Measurements from ENCODE around the gene EFNB2. TPM values are rescaled to one million over a fixed set of nuclear protein-coding genes. Genes with fewer than 3 reads are reported as not detected.

EFNB2 gene
- total and polyA plus RNA-seq, 9 donors, result 3.7 to 33.2 (median 13.5) TPM

DNA sequence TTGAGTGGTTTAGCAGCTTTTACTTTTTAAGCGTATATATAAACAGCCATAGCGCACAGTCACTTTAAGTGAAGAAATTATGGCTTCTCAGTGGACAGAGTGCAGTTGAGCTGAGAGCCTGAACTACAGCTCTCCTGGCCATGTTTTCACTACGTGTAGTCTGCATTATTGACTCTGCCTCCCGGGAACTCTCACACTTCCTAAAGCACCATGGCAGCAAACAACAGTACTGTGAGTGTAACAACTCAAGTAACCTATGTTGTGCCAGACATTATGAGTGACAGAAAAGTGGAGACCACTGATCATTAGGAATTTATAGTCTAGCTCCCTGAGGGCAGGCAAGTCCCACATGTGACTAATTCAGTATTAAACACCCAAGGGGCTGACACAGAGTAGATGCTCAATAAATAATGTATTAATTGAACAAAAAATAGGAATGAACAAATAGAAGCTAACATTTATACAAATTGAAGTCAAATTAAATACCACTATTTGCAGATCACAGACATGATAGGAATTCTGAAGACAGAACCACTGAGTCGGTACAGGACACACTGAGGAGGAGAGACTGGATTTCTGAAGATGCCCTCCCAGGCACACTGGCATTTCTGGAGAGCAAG, 19.7 kb downstream of the EFNB2 start:
- Histone ChIP-seq H3K4me3 (no peak overlapping the region), H3K27ac (no peak overlapping the region), H3K27me3 (no peaks in the 10 kb centered on the region), H3K9me3 (no peaks in the 10 kb centered on the region), H3K4me1 (ENCODE audit: insufficient read depth) (no peaks in the 10 kb centered on the region), H3K36me3 (no peaks in the 10 kb centered on the region)
- no peak for DNase-seq
- WGBS, 3 donors, result 92 to 94% (median 93%) methylated on average over 5 of the region's 5 CpGs
- TF ChIP-seq EP300 (IDR thresholded peaks at IDR 0.05), result no peak
- no peak for TF ChIP-seq POLR2A (IDR thresholded peaks at IDR 0.05)
- TF ChIP-seq, protein P1, sequence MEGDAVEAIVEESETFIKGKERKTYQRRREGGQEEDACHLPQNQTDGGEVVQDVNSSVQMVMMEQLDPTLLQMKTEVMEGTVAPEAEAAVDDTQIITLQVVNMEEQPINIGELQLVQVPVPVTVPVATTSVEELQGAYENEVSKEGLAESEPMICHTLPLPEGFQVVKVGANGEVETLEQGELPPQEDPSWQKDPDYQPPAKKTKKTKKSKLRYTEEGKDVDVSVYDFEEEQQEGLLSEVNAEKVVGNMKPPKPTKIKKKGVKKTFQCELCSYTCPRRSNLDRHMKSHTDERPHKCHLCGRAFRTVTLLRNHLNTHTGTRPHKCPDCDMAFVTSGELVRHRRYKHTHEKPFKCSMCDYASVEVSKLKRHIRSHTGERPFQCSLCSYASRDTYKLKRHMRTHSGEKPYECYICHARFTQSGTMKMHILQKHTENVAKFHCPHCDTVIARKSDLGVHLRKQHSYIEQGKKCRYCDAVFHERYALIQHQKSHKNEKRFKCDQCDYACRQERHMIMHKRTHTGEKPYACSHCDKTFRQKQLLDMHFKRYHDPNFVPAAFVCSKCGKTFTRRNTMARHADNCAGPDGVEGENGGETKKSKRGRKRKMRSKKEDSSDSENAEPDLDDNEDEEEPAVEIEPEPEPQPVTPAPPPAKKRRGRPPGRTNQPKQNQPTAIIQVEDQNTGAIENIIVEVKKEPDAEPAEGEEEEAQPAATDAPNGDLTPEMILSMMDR (IDR thresholded peaks at IDR 0.05), result no peak
- intact Hi-C loops (cut with DNase I), result no loop called here

DNA sequence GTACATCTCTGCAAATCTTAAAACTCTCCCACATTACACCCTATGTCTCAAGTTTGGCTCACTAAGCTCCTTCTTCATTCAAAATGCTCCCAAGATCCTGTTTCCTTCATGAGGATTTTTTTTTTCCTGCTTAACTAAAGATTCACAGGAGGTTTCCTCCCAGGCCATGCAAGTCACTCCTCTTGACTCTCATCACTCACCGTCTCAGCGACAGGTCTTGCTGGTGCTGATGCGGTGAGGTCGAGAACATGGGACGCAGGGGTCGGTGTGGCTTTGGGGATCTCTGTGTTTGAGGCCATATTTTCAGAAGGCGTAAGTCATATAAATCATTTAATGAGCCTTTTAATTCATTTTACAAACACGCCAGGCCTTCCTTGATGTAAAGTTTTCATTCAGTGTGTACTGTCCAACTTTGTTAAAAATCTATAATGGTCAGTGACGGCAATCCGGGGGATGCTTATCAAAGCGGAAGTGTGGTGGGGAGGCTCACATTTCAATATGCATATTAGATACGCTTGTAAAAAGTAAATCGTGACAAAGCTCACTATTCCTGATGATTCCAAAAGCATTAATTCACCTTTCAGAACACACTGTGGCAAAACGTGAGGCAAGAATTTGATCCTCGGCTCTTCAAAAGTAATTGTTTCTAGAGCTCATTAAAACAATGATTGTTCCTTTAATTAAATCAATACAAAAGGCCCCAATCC, 20.4 kb downstream of the EFNB2 start:
- 87 to 89% (median 87%) methylated on average over 15 of the region's 15 CpGs for WGBS, 3 donors
- no peaks in the 10 kb centered on the region for H3K36me3 ChIP-seq
- H3K4me1 ChIP-seq (ENCODE audit: insufficient read depth), result no peaks in the 10 kb centered on the region
- H3K27me3 ChIP-seq, result no peaks in the 10 kb centered on the region
- no peak overlapping the region for H3K27ac ChIP-seq
- no peak for DNase-seq
- TF ChIP-seq, protein P1 (IDR thresholded peaks at IDR 0.05), result no peak
- TF ChIP-seq POLR2A (IDR thresholded peaks at IDR 0.05) (no peak), EP300 (IDR thresholded peaks at IDR 0.05) (no peak)
- no peaks in the 10 kb centered on the region for H3K9me3 ChIP-seq
- no peak overlapping the region for H3K4me3 ChIP-seq
- intact Hi-C loops (cut with DNase I), result no loop called here

DNA sequence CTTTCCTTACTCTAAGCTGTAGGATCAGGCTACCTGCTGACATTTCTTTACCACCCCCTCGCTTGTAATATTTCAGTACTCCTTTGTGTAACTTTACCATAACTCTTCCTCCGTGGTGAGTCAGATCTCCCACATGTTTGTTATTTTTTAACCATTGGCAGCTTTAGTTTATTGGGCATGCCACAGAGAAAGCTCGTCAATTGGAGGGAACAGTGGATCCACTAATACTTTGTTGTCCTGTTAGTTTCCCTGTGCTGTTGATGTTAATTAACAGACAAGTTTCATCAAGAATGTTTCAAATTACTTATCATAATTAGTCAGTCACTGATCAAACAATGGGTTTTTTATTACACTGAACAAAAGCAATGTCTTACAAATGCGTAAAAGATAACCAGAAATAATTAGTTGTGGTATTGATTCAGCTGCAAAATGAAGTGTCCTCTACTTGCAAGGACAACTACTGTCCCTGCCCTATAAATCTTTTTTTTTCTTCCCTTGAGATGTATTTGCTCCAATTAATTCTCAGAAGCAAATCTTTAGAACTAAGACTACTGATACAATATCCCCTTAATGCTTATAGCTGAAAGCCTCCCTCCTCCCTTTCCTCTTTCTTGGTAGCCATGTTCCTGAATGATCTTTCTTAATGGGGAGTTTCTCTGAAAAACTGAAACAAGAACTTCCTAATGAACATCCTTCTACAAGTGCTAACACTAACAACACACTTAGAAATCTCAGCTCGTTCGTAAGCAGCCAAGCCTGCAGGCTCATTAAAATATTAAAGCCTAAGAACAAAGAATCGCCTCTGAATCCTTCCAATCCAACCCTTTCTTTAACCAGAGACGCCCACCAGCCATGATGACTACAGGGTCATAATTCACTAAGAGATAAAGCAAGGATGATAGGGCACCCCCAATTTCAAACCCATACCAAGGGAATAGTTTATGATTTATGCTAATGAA, 22.2 kb downstream of the EFNB2 start:
- Histone ChIP-seq H3K36me3 (no peaks in the 10 kb centered on the region), H3K9me3 (no peaks in the 10 kb centered on the region), H3K27ac (no peak overlapping the region), H3K4me1 (ENCODE audit: insufficient read depth) (no peaks in the 10 kb centered on the region), H3K27me3 (no peaks in the 10 kb centered on the region), H3K4me3 (no peak overlapping the region)
- WGBS, 3 donors, result 79 to 85% (median 83%) methylated on average over 8 of the region's 8 CpGs
- intact Hi-C loops (cut with DNase I), result no loop called here
- DNase-seq, result no peak
- TF ChIP-seq, protein P1 (IDR thresholded peaks at IDR 0.05), result no peak
- TF ChIP-seq POLR2A (IDR thresholded peaks at IDR 0.05), result no peak
- TF ChIP-seq EP300 (IDR thresholded peaks at IDR 0.05), result no peak

DNA sequence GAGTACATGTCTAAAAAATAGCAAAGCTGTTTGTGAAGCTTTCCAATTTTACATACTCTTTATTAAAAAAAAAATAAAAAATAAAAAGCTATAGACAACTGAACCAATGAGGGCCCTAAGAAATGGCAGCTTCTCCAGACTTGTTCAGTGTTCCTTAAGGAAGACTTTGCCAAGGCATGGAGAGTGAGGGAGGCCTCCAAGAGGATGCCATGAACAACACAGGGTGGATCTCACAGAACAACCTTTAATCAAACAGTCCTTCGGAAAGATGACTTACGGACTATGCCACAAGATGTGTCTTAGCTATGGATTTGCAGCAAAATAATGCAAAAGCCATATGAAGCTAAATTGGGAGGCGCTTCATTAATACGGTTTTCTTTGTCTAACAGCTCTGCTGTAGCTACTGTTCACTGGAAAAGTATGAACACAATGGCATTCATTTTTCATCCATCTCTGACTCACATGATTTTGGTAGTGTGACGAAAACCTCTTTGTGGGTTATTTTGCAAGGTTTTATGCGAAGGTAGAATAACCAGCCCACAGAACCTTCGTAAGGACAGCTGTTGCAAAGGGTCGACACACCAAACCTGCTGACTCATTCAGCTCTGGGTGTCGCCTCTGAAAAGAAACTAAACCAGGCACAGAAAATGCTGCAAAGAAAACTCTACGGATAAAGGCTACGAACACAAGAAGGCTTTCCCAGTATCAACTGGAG, 27.7 kb downstream of the EFNB2 start:
- WGBS, 3 donors, result 79 to 80% (median 80%) methylated on average over 11 of the region's 11 CpGs
- H3K4me3 ChIP-seq, result no peak overlapping the region
- no peak for DNase-seq
- no peaks in the 10 kb centered on the region for H3K9me3 ChIP-seq
- H3K27me3 ChIP-seq, result no peaks in the 10 kb centered on the region
- no peak for TF ChIP-seq POLR2A (IDR thresholded peaks at IDR 0.05)
- H3K4me1 ChIP-seq (ENCODE audit: insufficient read depth), result no peaks in the 10 kb centered on the region
- no peaks in the 10 kb centered on the region for H3K36me3 ChIP-seq
- no peak overlapping the region for H3K27ac ChIP-seq
- intact Hi-C loops (cut with DNase I), result no loop called here

All from ovary (tissue), 9 donors.